GM19455 (cell line): ENCODE measurements around the gene CST9L.
"Not testable (repeated sequence)": the region's sequence is repeated elsewhere in the genome, so short reads cannot be mapped to it uniquely, and the experiment has no call there.

Source experiments
- ATAC-seq: cut with Tn5 transposase; IDR thresholded peaks from one replicate; pipeline ENCODE4 v1.9.1; 2021; ENCODE audit not compliant: unreplicated experiment

The CST9L gene

GRCh38 chr20:23586735-23587525 is 18.6 kb upstream of the CST9L start:
- no peak for ATAC-seq

- no peak for ATAC-seq
Measured at GRCh38 chr20:23585808-23586734, 17.8 kb upstream of the CST9L start.

DNA sequence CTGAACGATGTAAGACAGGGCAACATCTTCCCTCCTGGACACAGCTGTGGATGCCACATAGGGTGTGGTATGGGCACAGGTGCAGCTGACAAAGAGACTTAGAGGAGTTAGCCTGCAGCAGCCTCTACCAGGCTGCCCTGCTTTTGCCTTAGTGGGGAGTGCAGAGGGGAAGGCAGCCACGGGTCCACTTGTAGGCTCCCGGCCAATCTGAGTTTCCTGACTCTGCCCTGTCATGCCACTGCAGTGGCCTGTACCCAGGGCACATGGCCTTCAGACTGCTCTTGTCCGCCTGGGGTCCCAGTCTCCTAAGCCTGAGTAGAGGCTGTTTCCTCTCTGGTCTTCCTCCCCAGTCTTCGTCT is 17.1 kb upstream of the CST9L start:
- no peak for ATAC-seq

DNA sequence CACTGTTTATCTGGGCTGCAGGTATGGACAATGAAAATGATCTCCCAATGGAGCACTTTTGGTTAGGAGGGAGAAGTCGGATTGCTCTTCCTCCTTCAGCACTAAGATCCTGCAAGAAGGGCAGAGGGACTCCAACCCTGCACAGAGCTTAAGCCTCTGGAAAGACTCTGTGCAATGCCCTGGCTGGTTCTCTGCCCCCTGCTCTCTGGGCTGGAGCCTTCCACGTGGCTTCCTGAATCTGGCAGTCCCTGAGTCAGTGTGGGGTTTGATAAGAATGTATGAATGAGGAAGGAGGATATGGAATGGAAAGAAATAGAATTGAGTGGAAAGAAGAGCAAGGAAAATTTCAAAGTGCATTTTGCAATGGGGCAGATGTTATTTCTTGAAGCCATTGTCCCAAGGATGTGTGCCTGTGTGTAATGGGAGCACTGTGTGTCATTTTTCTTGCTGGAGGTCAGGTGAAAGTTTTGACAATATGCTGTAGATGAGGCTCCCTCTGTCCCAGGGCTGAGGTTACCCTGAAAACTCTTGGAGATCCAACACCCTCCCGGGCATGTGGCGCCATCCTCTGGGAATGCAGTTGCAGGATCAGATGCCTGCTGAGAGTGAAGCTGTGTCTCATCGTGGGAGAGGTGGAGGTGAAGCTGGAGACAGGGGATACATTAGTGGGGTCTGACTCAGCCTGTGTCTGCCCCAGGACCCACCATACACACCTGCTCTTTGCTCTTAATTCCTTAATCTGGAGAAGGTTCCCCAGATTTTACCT is 16.3 kb upstream of the CST9L start:
- no peak for ATAC-seq

DNA sequence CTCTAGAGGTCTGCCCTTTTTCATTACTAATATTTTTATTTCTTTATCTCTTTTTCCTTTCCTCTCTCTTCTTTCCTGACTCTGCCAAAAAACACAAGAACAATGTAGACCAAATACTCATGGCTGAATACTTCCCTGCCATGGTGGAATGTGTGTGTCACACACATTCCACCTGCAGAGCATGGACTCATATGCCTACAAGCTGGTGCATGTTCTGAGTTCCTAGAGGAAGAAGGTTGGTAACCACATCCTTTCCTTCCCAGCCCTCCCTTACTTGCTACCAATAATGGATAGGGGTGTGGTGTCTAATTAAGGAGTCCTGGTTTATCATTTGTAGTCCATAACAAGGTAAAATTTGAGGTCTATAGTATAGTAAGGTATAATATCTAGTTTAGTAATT is 15.2 kb upstream of the CST9L start:
- no peak for ATAC-seq

GRCh38 chr20:23582293-23582692 is 14.0 kb upstream of the CST9L start:
- ATAC-seq = no peak

DNA sequence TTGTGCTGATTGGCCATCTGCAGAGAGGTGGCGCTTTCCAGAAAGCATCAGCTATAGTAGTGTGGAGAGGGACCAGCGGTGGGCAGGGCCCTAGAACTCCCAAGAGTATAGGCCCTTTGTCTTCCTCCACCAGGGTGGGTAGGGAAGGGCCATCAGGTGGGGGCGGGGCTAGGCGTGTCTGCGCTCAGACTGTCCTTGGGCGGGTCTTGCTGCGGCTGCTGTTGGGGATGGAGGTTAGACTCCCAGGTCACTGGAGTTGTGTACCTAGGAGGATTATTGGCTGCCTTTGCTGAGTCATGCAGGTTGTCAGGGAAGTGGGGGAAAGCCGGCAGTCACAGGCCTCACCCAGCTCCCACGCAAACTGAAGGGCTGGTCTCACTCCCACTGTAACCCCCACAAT is 13.5 kb upstream of the CST9L start:
- not testable (repeated sequence) for ATAC-seq

DNA sequence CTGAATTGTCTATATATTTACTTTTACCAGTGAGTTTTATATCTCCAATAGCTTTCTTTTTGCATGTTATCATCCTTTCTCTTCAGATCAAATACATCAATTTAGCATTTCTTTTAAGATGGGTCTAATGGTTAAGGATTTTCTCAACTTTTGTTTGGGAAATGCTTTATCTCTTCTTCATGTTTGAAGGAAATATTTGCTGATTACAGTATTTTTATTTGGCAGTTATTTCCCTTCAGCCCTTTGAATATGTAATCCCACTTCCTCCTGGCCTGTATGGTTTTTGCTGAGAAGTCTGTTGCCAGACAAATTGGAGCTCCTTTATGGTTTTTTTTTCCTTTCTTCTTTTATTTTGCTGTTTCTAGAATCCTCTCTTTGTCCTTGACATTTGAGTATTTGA is 6.7 kb upstream of the CST9L start:
- ATAC-seq = no peak

- ATAC-seq = no peak
Measured at GRCh38 chr20:23570178-23570760, 2.0 kb upstream of the CST9L start.

GRCh38 chr20:23569570-23569969 is 1.3 kb upstream of the CST9L start:
- ATAC-seq = no peak

GRCh38 chr20:23568971-23569330 is 667 bp upstream of the CST9L start:
- no peak for ATAC-seq

GRCh38 chr20:23566199-23566932 is 1.9 kb downstream of the CST9L start:
- ATAC-seq = no peak

DNA sequence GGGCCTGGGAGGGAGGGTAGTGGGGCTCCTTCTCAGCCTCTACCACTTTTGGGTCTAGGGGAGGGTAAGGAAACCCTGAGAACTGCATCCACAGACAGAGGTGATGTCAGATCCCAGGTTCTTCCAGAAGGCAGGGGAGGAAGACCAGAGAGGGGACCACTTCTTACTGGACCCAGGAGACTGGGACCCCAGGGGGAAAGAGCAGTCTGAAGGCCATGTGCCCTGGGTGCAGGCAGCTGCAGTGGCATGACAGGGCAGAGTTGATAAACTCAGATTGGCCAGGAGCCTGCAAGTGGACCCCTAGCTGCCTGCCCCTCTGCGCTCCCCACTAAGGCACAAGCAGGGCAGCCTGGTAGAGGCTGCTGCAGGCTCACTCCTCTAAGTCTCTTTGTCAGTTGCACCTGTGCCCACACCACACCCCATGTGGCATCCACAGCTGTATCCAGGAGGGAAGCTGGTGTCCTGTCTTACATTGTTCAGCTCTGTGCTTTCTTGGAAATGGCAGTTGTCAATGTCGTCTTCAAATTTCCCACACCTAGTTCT is 2.7 kb downstream of the CST9L start:
- ATAC-seq = no peak

DNA sequence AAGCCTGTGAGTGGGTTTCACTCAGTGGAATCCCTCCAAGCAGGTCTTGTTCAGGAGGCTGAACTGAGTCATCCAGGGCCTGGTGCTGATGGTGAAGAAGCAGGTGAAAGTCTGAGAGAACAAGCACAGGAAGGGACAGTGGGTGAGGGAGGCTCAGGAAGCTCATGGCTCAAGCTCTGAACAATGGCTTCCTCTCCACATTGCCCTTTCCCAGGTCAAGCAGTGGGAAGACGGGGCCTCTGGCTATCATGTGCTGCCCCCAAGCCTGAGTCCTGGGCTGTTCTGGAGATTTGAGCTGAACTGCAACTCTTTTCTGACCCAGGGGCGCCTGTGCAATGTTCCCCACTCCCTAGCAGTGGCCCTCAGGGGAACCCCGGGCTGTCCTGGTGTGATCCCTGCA is 3.4 kb downstream of the CST9L start:
- no peak for ATAC-seq

DNA sequence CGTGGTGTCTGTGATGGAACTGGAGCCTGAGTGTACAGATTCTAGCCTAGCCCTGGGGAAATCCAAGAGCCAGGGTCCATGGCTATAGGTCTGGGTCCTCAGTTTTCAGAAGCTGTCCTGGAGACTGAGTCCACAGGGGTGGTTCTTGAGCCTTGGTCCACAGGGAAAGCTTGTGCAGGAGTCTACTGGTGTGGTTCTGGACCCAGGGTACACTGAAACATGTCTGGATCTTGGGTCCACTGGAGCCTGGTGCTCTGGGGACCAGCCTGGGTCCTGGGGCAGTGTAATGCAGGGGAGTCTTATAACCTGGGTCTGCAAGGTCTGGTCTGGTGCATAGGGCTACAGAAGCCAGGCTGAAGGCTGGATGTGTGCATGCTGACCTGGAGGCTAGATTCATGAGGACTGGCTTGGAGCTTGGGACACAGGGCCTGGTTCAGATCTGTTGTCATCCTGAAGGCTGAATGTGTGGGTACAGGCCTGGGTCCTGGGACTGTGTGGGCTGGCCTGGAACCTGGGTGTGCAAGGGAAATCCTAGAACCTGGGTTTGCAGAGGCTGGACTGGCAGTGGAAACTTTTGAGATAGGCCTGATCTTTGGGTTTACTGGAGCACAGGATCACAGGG is 5.5 kb downstream of the CST9L start:
- no peak for ATAC-seq

DNA sequence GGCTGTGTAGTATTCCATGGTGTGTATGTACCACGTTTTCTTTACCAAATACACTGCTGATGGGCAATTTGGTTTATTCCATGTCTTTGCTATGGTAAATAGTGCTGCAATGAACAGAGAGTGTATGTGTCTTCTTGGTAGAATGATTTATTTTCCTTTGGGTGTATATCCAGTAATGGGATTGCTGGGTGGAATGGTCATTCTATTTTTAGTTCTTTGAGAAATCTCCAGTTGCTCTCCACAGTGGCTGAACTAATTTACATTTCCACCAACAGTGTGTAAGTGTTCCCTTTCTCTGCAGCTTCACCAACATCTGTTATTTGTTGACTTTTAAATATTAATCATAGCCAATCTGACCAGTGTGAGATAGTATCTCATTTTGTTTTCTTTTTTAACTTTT is 13.9 kb downstream of the CST9L start:
- no peak for ATAC-seq

DNA sequence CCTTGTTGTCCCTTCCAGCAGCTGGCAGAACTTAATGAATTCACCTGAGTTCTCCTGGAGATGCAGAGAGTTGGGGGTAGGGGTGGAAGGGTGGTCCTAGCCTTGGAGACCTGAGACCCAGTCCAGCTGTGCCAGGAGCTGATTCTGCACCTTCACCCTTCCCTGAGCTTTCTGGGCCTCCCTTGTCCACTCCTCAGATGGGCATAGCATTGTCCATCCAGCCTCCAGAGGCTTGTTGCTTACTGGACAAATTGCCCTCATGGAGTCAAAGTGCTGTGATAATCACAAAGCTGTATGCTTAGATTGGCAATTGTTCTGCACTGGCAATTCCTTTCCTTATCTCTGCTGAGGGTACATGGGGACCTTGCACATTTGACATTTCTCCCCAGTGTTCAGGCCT is 16.5 kb downstream of the CST9L start:
- ATAC-seq = no peak

- ATAC-seq = no peak
Measured at GRCh38 chr20:23551383-23551782, 16.9 kb downstream of the CST9L start.

- ATAC-seq = no peak
Measured at GRCh38 chr20:23550227-23550626, 18.1 kb downstream of the CST9L start.

GRCh38 chr20:23548408-23548807 is 19.9 kb downstream of the CST9L start:
- ATAC-seq = no peak
